HepG2 (cell line): ENCODE data around the gene MS4A15. TPM values are rescaled to one million over a fixed set of nuclear protein-coding genes. Genes with fewer than 3 reads are reported as not detected.

ENCODE experiments used
- ATAC-seq: fragments of 200-7000 bp; cut with Tn5 transposase; 3 replicates; pipeline ENCODE4 v1.9.1; 2020; ENCODE audit warnings: mild to moderate bottlenecking, moderate library complexity
- BruUV-seq: library from RNA; stranded (reverse); fragments of 400-500 nt; replicated peaks from 2 replicates; lab custom pipeline; 2021; lab: Mats Ljungman, UMichigan
- CTCF ChIA-PET: fragments of 300-600 bp; formaldehyde crosslinking; extraction: SDS; loops from one replicate; lab custom pipeline; 2021; ENCODE audit warnings: low total read pairs, inconsistent platforms, low intra/inter-chr PET ratio; lab: Yijun Ruan, JAX
- POLR2A ChIA-PET: fragments of 350-600 bp; sonication (Branson Sonifier 250); formaldehyde crosslinking; loops from one replicate; lab custom pipeline; 2020; ENCODE audit warnings: antibody characterized with exemption, inconsistent platforms; lab: Yijun Ruan, JAX
- DNase-seq: peaks from one replicate; pipeline ENCODE4 v3.0.0-alpha.2; 2015; ENCODE audit warnings: low spot score
- FAIRE-seq: peaks from 3 replicates; lab custom pipeline; 2011; peaks lifted over from hg19 to GRCh38; lab: Jason Lieb, UNC
- H2AFZ ChIP-seq: one replicate; pipeline ENCODE4 v1.6.1; 2011; ENCODE audit warnings: low read length, inconsistent platforms
- H3K27ac ChIP-seq: fragments of 300-600 bp; 3 replicates; pipeline ENCODE4 v1.8.0; 2011; ENCODE audit warnings: mixed run types, mild to moderate bottlenecking, mixed read lengths, low read length, inconsistent platforms; ENCODE audit not compliant: insufficient read depth; ENCODE audit errors: extremely low read length
- H3K27me3 ChIP-seq, 2 experiments: fragments of 200-600 bp in 1 of 2; 2 replicates in 1 of 2; 3 replicates in 1 of 2; pipeline versions ENCODE4 v1.6.0 to v1.8.0; 2011; ENCODE audit warnings: low read length in 2 of 2, mild to moderate bottlenecking in 2 of 2, moderate library complexity in 2 of 2, inconsistent platforms in 1 of 2; ENCODE audit not compliant: insufficient read depth in 2 of 2, control insufficient read depth in 1 of 2
- H3K36me3 ChIP-seq, 2 experiments: fragments of 200-600 bp in 1 of 2; replicated peaks in 1 of 2; 2 replicates in 1 of 2; 3 replicates in 1 of 2; pipeline versions ENCODE4 v1.5.1 to v1.8.0; 2011; ENCODE audit warnings: low read length in 2 of 2, inconsistent platforms in 1 of 2; ENCODE audit not compliant: insufficient read depth in 2 of 2, control insufficient read depth in 1 of 2
- H3K4me1 ChIP-seq: 2 replicates; pipeline ENCODE4 v1.5.1; 2012; ENCODE audit warnings: low read length, inconsistent platforms; ENCODE audit not compliant: insufficient read depth
- H3K4me2 ChIP-seq: 2 replicates; pipeline ENCODE4 v1.6.0; 2011; ENCODE audit warnings: low read depth, low read length, inconsistent platforms
- H3K4me3 ChIP-seq, 3 experiments: fragments of 200-600 bp in 1 of 3; sonication (generic), shearing (Covaris generic) in 1 of 3; replicated peaks in 1 of 3; 2 replicates each; pipeline ENCODE4 v1.5.1; 2011 to 2016; ENCODE audit warnings: low read length in 3 of 3, inconsistent platforms in 2 of 3, low read depth in 2 of 3, mild to moderate bottlenecking in 2 of 3, control low read depth in 1 of 3, mixed read lengths in 1 of 3; ENCODE audit not compliant: insufficient read depth in 1 of 3
- H3K79me2 ChIP-seq: one replicate; pipeline ENCODE4 v1.6.1; 2011; ENCODE audit warnings: low read length, inconsistent platforms; ENCODE audit not compliant: insufficient read depth
- H3K9ac ChIP-seq: 2 replicates; pipeline ENCODE4 v1.6.0; 2011; ENCODE audit warnings: mild to moderate bottlenecking, low read depth, low read length, inconsistent platforms; ENCODE audit not compliant: insufficient read depth
- H3K9me3 ChIP-seq: 2 replicates; pipeline ENCODE4 v1.5.1; 2012; ENCODE audit warnings: mild to moderate bottlenecking, low read length
- H4K20me1 ChIP-seq: 2 replicates; pipeline ENCODE4 v1.6.0; 2011; ENCODE audit warnings: inconsistent platforms, mild to moderate bottlenecking, low read length, moderate library complexity; ENCODE audit not compliant: insufficient read depth
- HNF4G ChIP-seq, 2 experiments: sonication (generic) in 1 of 2; formaldehyde crosslinking in 1 of 2; IDR thresholded peaks; 2 replicates each; pipeline versions ENCODE4 v1.4.0 to v1.6.1; 2011 to 2020; ENCODE audit warnings: borderline replicate concordance in 2 of 2, low read depth in 2 of 2, mild to moderate bottlenecking in 2 of 2, low read length in 1 of 2, missing genetic modification reagents in 1 of 2, moderate library complexity in 1 of 2
- KDM2A ChIP-seq: sonication (generic); formaldehyde crosslinking; IDR thresholded peaks from 2 replicates; pipeline ENCODE4 v1.4.0; 2020; ENCODE audit warnings: low read depth, missing genetic modification reagents, borderline replicate concordance
- KLF12 ChIP-seq: sonication (generic); formaldehyde crosslinking; IDR thresholded peaks from 2 replicates; pipeline ENCODE4 v1.4.0; 2020; ENCODE audit warnings: missing genetic modification reagents, borderline replicate concordance
- MATR3 ChIP-seq: sonication (generic); formaldehyde crosslinking; IDR thresholded peaks from 2 replicates; pipeline ENCODE4 v1.4.0; 2020; ENCODE audit warnings: missing genetic modification reagents
- MBNL3 ChIP-seq: fragments of 250-450 bp; sonication (Bioruptor Pico); conservative IDR thresholded peaks from 2 replicates; pipeline ENCODE4 v1.8.0; 2022; ENCODE audit warnings: mild to moderate bottlenecking, inconsistent platforms
- TOPORS ChIP-seq: sonication (generic); formaldehyde crosslinking; IDR thresholded peaks from 2 replicates; pipeline ENCODE4 v1.8.0; 2023; ENCODE audit warnings: mild to moderate bottlenecking, missing genetic modification reagents
- ZFP82 ChIP-seq: sonication (generic); formaldehyde crosslinking; IDR thresholded peaks from 2 replicates; pipeline ENCODE4 v1.5.1; 2020; ENCODE audit warnings: mild to moderate bottlenecking, missing genetic modification reagents, borderline replicate concordance
- ZNF180 ChIP-seq: sonication (generic); formaldehyde crosslinking; IDR thresholded peaks from 2 replicates; pipeline ENCODE4 v1.4.0; 2020; ENCODE audit warnings: low read depth, missing genetic modification reagents, borderline replicate concordance
- ZNF20 ChIP-seq: sonication (generic); formaldehyde crosslinking; IDR thresholded peaks from 2 replicates; pipeline ENCODE4 v1.4.0; 2020; ENCODE audit warnings: mild to moderate bottlenecking, moderate library complexity, missing genetic modification reagents
- ZNF234 ChIP-seq: sonication (generic); formaldehyde crosslinking; conservative IDR thresholded peaks from 2 replicates; pipeline ENCODE4 v1.5.1; 2020; ENCODE audit warnings: mild to moderate bottlenecking, missing genetic modification reagents
- ZNF713 ChIP-seq: sonication (generic); formaldehyde crosslinking; IDR thresholded peaks from 2 replicates; pipeline ENCODE4 v1.4.0; 2020; ENCODE audit warnings: mild to moderate bottlenecking, missing genetic modification reagents
- ZNF766 ChIP-seq: sonication (generic); formaldehyde crosslinking; IDR thresholded peaks from 2 replicates; pipeline ENCODE4 v1.5.0; 2020; ENCODE audit warnings: missing genetic modification reagents, borderline replicate concordance
- WGBS: methylation state at CpG from one replicate; pipeline ENCODE4 v1.1.6; 2017; ENCODE audit warnings: low lambda C conversion rate; 5-methylcytosine and 5-hydroxymethylcytosine counted together
- in situ Hi-C: cut with HindIII; loops from 2 replicates; pipeline ENCODE4 v1.10.0; 2017; ENCODE audit warnings: low pct_unique_long_range_greater_than_20kb; ENCODE audit not compliant: extremely low pct_ligation_motif_present
- intact Hi-C: fragments of 100-400 bp; cut with micrococcal nuclease; formaldehyde crosslinking; loops from one replicate; pipeline ENCODE4 v1.10.0; 2022; ENCODE audit not compliant: unreplicated experiment
- polyA plus RNA-seq, 8 experiments: library from polyadenylated mRNA; depleted of rRNA in 3 of 8; stranded (reverse) in 7 of 8; unstranded in 1 of 8; fragments of >200 nt; fragmentation: Illumina TruSeq in 4 of 8; extraction: Trizol in 4 of 8; gene quantifications; 2 replicates each; pipeline versions ENCODE4 v1.2.1 to v1.2.3, GENCODE V29; 2011 to 2016; ENCODE audit warnings: low read depth in 4 of 8, missing spikeins in 1 of 8, mixed read lengths in 1 of 8; ENCODE audit not compliant: insufficient read depth in 1 of 8
- total RNA-seq, 5 experiments: library from RNA; depleted of rRNA; stranded (reverse); fragments of >200 nt; fragmentation: Illumina TruSeq; extraction: Trizol; gene quantifications; 2 replicates each; pipeline ENCODE4 v1.2.3, GENCODE V29; 2016; ENCODE audit warnings: low read depth in 1 of 5
- TF ChIP-seq, protein P1 (sequence below): sonication (generic); formaldehyde crosslinking; IDR thresholded peaks from 2 replicates; pipeline ENCODE4 v1.5.0; 2020; ENCODE audit warnings: missing genetic modification reagents
- TF ChIP-seq, protein P2 (sequence below): sonication (generic); formaldehyde crosslinking; IDR thresholded peaks from 2 replicates; pipeline ENCODE4 v1.4.0; 2020; ENCODE audit warnings: mild to moderate bottlenecking, missing genetic modification reagents, borderline replicate concordance
- TF ChIP-seq, protein P3 (sequence below): sonication (generic); formaldehyde crosslinking; IDR thresholded peaks from 2 replicates; pipeline ENCODE4 v1.5.1; 2020; ENCODE audit warnings: missing genetic modification reagents, mild to moderate bottlenecking, borderline replicate concordance
- TF ChIP-seq, protein P4 (sequence below): sonication (generic); formaldehyde crosslinking; IDR thresholded peaks from 2 replicates; pipeline ENCODE4 v1.8.0; 2022; ENCODE audit warnings: missing genetic modification reagents, mild to moderate bottlenecking, borderline replicate concordance

Gene MS4A15
- total and polyA plus RNA-seq, 2 of the 13 experiments (the other 11 are each of a cell fraction or from before 2014, with no cell fraction given): not detected

DNA sequence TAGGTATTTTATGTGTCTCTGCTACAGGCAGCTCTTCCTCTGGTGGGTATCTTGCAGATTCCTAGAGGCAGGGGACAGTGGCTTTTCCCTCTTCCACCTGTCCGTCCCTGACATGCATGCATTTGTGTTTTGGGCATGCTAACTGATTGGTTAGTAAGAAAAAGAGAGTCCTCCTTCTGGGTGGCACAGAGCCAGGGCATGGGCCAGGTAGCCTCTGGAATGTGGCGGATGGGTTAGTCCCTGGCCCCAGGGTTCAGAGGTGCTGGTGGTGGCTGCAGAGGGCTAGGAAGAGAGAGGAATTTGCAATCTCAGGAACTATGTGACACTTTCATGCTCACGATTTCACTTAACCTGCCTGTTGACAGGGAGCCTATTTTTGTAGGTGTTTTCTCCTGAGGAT, 5.8 kb upstream of the MS4A15 start:
- no peaks in the 10 kb centered on the region for H3K36me3 ChIP-seq
- WGBS: 9% methylated on average over 3 of the region's 3 CpGs
- FAIRE-seq (no peak), ATAC-seq (no peak), DNase-seq (no peak)
- in situ Hi-C loops (no loop called here), intact Hi-C loops (no loop called here)
- H3K27ac ChIP-seq: no peak overlapping the region
- H3K9ac ChIP-seq: no peak overlapping the region
- H3K79me2 ChIP-seq: no peaks in the 10 kb centered on the region
- no peaks in the 10 kb centered on the region for H3K9me3 ChIP-seq
- ChIA-PET CTCF (no interaction called here), POLR2A (no interaction called here)
- no peak overlapping the region for H2AFZ ChIP-seq
- H4K20me1 ChIP-seq: no peaks in the 10 kb centered on the region
- H3K4me2 ChIP-seq: no peak overlapping the region
- peaks cover 4% of the 10 kb centered on the region; the same call in 1 of the 2 replicates for H3K4me1 ChIP-seq
- no peak overlapping the region for H3K4me3 ChIP-seq
- BruUV-seq: no TSS peak
- no peaks in the 10 kb centered on the region; a peak in 1 of 5 replicates for H3K27me3 ChIP-seq
- no peak for TF ChIP-seq ZNF234
- TF ChIP-seq HNF4G (IDR thresholded peaks at IDR 0.05; ENCODE audit: borderline replicate concordance, low read depth, low read length): no peak
- TF ChIP-seq HNF4G (CRISPR knock-in tag; IDR thresholded peaks at IDR 0.05; ENCODE audit: borderline replicate concordance, low read depth): no peak
- no peak for TF ChIP-seq KDM2A (CRISPR knock-in tag)
- TF ChIP-seq, protein P1, sequence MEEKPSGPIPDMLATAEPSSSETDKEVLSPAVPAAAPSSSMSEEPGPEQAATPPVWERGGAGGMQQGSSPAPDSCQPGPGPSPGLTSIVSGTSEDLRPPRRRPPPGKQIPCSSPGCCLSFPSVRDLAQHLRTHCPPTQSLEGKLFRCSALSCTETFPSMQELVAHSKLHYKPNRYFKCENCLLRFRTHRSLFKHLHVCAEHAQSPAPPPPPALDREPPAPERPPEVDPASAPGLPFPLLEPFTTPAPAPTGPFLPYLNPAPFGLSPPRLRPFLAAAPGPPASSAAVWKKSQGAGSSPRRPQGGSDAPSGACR (CRISPR knock-in tag): no peak
- TF ChIP-seq, protein P2, sequence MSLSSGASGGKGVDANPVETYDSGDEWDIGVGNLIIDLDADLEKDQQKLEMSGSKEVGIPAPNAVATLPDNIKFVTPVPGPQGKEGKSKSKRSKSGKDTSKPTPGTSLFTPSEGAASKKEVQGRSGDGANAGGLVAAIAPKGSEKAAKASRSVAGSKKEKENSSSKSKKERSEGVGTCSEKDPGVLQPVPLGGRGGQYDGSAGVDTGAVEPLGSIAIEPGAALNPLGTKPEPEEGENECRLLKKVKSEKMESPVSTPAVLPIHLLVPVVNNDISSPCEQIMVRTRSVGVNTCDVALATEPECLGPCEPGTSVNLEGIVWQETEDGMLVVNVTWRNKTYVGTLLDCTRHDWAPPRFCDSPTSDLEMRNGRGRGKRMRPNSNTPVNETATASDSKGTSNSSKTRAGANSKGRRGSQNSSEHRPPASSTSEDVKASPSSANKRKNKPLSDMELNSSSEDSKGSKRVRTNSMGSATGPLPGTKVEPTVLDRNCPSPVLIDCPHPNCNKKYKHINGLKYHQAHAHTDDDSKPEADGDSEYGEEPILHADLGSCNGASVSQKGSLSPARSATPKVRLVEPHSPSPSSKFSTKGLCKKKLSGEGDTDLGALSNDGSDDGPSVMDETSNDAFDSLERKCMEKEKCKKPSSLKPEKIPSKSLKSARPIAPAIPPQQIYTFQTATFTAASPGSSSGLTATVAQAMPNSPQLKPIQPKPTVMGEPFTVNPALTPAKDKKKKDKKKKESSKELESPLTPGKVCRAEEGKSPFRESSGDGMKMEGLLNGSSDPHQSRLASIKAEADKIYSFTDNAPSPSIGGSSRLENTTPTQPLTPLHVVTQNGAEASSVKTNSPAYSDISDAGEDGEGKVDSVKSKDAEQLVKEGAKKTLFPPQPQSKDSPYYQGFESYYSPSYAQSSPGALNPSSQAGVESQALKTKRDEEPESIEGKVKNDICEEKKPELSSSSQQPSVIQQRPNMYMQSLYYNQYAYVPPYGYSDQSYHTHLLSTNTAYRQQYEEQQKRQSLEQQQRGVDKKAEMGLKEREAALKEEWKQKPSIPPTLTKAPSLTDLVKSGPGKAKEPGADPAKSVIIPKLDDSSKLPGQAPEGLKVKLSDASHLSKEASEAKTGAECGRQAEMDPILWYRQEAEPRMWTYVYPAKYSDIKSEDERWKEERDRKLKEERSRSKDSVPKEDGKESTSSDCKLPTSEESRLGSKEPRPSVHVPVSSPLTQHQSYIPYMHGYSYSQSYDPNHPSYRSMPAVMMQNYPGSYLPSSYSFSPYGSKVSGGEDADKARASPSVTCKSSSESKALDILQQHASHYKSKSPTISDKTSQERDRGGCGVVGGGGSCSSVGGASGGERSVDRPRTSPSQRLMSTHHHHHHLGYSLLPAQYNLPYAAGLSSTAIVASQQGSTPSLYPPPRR (CRISPR knock-in tag): no peak
- TF ChIP-seq KLF12 (CRISPR knock-in tag): no peak
- no peak for TF ChIP-seq ZNF180 (CRISPR knock-in tag)
- TF ChIP-seq ZNF766 (CRISPR knock-in tag): no peak
- TF ChIP-seq, protein P3, sequence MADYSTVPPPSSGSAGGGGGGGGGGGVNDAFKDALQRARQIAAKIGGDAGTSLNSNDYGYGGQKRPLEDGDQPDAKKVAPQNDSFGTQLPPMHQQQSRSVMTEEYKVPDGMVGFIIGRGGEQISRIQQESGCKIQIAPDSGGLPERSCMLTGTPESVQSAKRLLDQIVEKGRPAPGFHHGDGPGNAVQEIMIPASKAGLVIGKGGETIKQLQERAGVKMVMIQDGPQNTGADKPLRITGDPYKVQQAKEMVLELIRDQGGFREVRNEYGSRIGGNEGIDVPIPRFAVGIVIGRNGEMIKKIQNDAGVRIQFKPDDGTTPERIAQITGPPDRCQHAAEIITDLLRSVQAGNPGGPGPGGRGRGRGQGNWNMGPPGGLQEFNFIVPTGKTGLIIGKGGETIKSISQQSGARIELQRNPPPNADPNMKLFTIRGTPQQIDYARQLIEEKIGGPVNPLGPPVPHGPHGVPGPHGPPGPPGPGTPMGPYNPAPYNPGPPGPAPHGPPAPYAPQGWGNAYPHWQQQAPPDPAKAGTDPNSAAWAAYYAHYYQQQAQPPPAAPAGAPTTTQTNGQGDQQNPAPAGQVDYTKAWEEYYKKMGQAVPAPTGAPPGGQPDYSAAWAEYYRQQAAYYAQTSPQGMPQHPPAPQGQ (CRISPR knock-in tag): no peak
- no peak for TF ChIP-seq MBNL3
- TF ChIP-seq, protein P4, sequence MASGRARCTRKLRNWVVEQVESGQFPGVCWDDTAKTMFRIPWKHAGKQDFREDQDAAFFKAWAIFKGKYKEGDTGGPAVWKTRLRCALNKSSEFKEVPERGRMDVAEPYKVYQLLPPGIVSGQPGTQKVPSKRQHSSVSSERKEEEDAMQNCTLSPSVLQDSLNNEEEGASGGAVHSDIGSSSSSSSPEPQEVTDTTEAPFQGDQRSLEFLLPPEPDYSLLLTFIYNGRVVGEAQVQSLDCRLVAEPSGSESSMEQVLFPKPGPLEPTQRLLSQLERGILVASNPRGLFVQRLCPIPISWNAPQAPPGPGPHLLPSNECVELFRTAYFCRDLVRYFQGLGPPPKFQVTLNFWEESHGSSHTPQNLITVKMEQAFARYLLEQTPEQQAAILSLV: no peak
- TF ChIP-seq MATR3: no peak
- TF ChIP-seq ZFP82 (CRISPR knock-in tag): no peak
- no peak for TF ChIP-seq ZNF713
- no peak for TF ChIP-seq TOPORS (CRISPR knock-in tag)
- TF ChIP-seq ZNF20 (CRISPR knock-in tag): no peak
